ENCODE data around the gene ESR1. TPM values are rescaled to one million over a fixed set of nuclear protein-coding genes. Genes with fewer than 3 reads are reported as not detected.

The ESR1 gene
- total RNA-seq, 1 experiment from 2014 or later, result not detected

DNA sequence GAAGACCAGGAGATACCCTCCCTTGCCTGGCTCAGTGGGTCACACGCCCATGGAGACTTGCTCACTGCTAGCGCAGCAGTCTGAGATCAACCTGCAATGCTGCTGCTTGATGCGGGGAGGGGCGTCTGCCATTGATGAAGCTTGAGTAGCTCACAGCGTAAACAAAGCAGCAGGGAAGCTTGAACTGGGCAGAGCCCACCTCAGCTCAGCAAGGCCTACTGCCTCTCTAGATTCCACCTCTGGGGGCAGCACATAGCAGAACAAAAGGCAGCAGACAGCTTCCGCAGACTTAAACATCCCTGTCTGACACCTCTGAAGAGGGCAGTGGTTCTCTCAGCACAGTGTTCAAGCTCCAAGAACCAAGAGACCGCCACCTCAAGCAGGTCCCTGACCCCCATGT is 271.3 kb downstream of the ESR1 start:
- Histone ChIP-seq H3K9ac (ENCODE audit: extremely low read depth, insufficient read length, low read length) (no peak overlapping the region), H3T11ph (ENCODE audit: low read length) (no peak overlapping the region), H3K27me3 (ENCODE audit: insufficient read depth, low read length) (no peaks in the 10 kb centered on the region), H2AK5ac (ENCODE audit: insufficient read length, low read length) (no peak overlapping the region), H3K4me1 (ENCODE audit: insufficient read depth, low read length) (no peaks in the 10 kb centered on the region), H2BK5ac (ENCODE audit: insufficient read length, low read length) (no peak overlapping the region), H4K8ac (replicated peaks; ENCODE audit: insufficient read length, low read depth, low read length) (no peak overlapping the region), H4K91ac (ENCODE audit: insufficient read length, low read depth, low read length) (no peak overlapping the region), H2BK12ac (ENCODE audit: insufficient read length, low read depth, low read length) (no peak overlapping the region), H4K5ac (ENCODE audit: insufficient read length, low read depth, low read length) (no peak overlapping the region), H3K79me2 (ENCODE audit: insufficient read depth, low read length) (no peaks in the 10 kb centered on the region), H2BK15ac (ENCODE audit: low read depth, low read length) (no peak overlapping the region), H2AFZ (ENCODE audit: low read length) (no peak overlapping the region), H3K18ac (ENCODE audit: insufficient read length, low read depth, low read length) (peak overlapping the region; percentile 25), H3K23ac (ENCODE audit: insufficient read length, low read depth, low read length) (no peak overlapping the region), H4K20me1 (ENCODE audit: control insufficient read depth, insufficient read depth, insufficient read length) (no peaks in the 10 kb centered on the region), H3K4ac (ENCODE audit: low read depth, low read length) (no peak overlapping the region), H2BK120ac (ENCODE audit: low read depth, low read length, poor library complexity, severe bottlenecking) (no peak overlapping the region), H3K4me2 (ENCODE audit: insufficient read depth, insufficient read length, low read length) (no peak overlapping the region), H3K56ac (ENCODE audit: insufficient read length, low read depth, low read length) (no peak overlapping the region), H3K23me2 (ENCODE audit: insufficient read length, low read depth, low read length, poor library complexity, severe bottlenecking) (no peaks in the 10 kb centered on the region), H3K9me3 (ENCODE audit: control insufficient read depth, low read depth, low read length) (no peaks in the 10 kb centered on the region), H2BK20ac (ENCODE audit: low read depth, low read length, poor library complexity, severe bottlenecking) (no peak overlapping the region), H3K79me1 (ENCODE audit: insufficient read depth, low read depth, low read length, poor library complexity, severe bottlenecking) (no peaks in the 10 kb centered on the region), H3K14ac (ENCODE audit: insufficient read depth, low read length) (no peak overlapping the region), H3K27ac (ENCODE audit: insufficient read length, low read depth, low read length) (no peak overlapping the region)
- Mint-ChIP-seq H3K36me3 (ENCODE audit: insufficient read depth in 1 of 3, low read depth in 3 of 3) (peaks cover 11 to 21% (median 14%) of the 10 kb centered on the region in 3 experiments), H3K27me3 (ENCODE audit: low read depth) (peaks cover 4% of the 10 kb centered on the region), H3K27ac (no peak overlapping the region), H3K4me3 (no peak overlapping the region), H3K4me1 (peaks cover 4 to 5% of the 10 kb centered on the region in 2 experiments; a peak in 3 of 4 replicates), H3K9me3 (peaks cover 23 to 28% of the 10 kb centered on the region in 2 experiments)
- TF ChIP-seq CTCF (conservative IDR thresholded peaks at IDR 0.05), result peak; percentile 68
- peak; percentile 84 for DNase-seq
- WGBS (ENCODE audit: extremely low coverage, insufficient read length, low lambda C conversion rate), result no CpG with 5 or more reads among the region's 7 CpGs
